IPS-20b (cell line): ENCODE results near the gene HOXA5.
A peak's percentile ranks its signal among the peaks of the same experiment; 100 is the strongest.

Experiments used
- H3K27ac ChIP-seq: one replicate; pipeline ENCODE4 v1.5.1; 2013; ENCODE audit warnings: low read length
- H3K27me3 ChIP-seq: 2 replicates; pipeline ENCODE4 v1.6.1; 2013; ENCODE audit warnings: mild to moderate bottlenecking, low read length, inconsistent platforms; ENCODE audit not compliant: insufficient read depth
- H3K36me3 ChIP-seq: 2 replicates; pipeline ENCODE4 v1.6.1; 2013; ENCODE audit warnings: low read depth, mild to moderate bottlenecking, inconsistent platforms, low read length, moderate library complexity; ENCODE audit not compliant: insufficient read depth
- H3K4me1 ChIP-seq: 2 replicates; pipeline ENCODE4 v1.6.1; 2013; ENCODE audit warnings: mild to moderate bottlenecking, control low read depth, inconsistent platforms, low read length, moderate library complexity; ENCODE audit not compliant: insufficient read depth
- H3K4me3 ChIP-seq: 2 replicates; pipeline ENCODE4 v1.5.1; 2013; ENCODE audit warnings: mild to moderate bottlenecking, low read length, inconsistent platforms
- H3K9ac ChIP-seq: 2 replicates; pipeline ENCODE4 v1.6.1; 2013; ENCODE audit warnings: low read depth, mild to moderate bottlenecking, inconsistent platforms, low read length, moderate library complexity
- H3K9me3 ChIP-seq: 2 replicates; pipeline ENCODE4 v1.6.1; 2013; ENCODE audit warnings: mild to moderate bottlenecking, low read depth, low read length, inconsistent platforms; ENCODE audit not compliant: insufficient read depth

HOXA5 gene

GRCh38 chr7:27107391-27108381, 35.8 kb downstream of the HOXA5 start:
- H3K27me3 ChIP-seq = peaks cover 100% of the 10 kb centered on the region
- no peak overlapping the region for H3K9ac ChIP-seq
- H3K27ac ChIP-seq = no peak overlapping the region

DNA sequence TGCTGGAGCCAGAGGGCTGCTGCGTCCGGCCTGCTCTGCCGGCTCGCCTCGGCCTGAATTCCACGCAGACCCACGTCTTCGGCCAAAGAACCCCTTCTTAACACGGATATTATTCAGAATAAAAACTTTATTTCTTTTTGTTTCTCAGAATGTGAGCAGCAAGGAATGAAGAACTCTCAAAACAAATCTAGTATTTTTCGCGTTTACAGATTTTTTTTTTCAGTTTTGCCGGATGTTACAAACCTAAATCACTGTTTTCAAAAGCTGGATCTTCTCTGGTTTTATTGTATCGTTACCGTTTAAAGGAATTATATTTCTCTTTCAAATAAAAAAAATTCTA, 36.6 kb downstream of the HOXA5 start:
- no peak overlapping the region for H3K9ac ChIP-seq
- no peaks in the 10 kb centered on the region for H3K36me3 ChIP-seq
- H3K27ac ChIP-seq = no peak overlapping the region
- H3K4me1 ChIP-seq = no peaks in the 10 kb centered on the region
- H3K9me3 ChIP-seq = peaks cover 15% of the 10 kb centered on the region; the same call in 1 of the 2 replicates
- peaks cover 100% of the 10 kb centered on the region for H3K27me3 ChIP-seq
- H3K4me3 ChIP-seq = no peak overlapping the region

More at GRCh38 chr7:27107391-27108381, 35.8 kb downstream of the HOXA5 start:
- Histone ChIP-seq H3K4me3 (no peak overlapping the region), H3K36me3 (no peaks in the 10 kb centered on the region), H3K4me1 (no peaks in the 10 kb centered on the region), H3K9me3 (peaks cover 15% of the 10 kb centered on the region; the same call in 1 of the 2 replicates)

DNA sequence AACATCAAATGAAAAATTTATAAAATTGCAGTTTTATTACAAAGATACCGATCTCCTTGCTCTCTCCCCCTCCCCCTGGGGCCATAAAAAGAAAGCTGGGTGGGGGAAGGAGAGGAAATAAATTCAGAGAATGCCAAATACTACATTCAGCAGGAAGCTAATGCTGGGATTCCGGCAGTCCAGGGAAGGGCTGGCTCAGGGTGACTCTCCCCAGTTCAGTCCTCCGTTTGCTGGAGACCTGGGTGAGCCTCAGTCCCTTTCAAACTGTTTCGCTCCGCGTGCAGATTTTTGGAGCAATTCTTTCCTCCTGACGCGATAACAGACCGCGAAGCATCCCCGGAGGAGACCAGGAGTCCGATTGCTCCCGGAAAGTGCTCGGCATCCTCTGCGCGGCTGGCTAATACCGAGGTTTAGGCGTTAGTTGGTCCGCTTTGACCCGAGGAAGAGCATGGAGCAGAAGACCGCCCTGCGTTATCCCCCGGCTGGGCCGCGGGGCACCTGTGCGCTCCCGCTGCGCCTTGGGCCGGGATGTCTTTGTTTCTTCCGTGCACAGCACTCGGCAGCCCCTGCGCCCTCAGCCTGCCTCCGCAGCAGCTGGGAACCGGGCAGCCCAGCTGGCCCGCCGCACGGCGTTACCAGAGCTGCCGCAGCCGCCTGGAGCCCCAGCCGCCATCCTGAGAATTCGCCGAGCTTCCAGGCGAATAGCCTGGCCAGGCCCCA, 37.1 kb downstream of the HOXA5 start:
- Histone ChIP-seq H3K27ac (no peak overlapping the region), H3K27me3 (peaks cover 100% of the 10 kb centered on the region), H3K9ac (no peak overlapping the region), H3K36me3 (no peaks in the 10 kb centered on the region), H3K9me3 (peaks cover 15% of the 10 kb centered on the region; the same call in 1 of the 2 replicates), H3K4me3 (no peak overlapping the region; the same call in 1 of the 2 replicates), H3K4me1 (peaks cover 3% of the 10 kb centered on the region)

DNA sequence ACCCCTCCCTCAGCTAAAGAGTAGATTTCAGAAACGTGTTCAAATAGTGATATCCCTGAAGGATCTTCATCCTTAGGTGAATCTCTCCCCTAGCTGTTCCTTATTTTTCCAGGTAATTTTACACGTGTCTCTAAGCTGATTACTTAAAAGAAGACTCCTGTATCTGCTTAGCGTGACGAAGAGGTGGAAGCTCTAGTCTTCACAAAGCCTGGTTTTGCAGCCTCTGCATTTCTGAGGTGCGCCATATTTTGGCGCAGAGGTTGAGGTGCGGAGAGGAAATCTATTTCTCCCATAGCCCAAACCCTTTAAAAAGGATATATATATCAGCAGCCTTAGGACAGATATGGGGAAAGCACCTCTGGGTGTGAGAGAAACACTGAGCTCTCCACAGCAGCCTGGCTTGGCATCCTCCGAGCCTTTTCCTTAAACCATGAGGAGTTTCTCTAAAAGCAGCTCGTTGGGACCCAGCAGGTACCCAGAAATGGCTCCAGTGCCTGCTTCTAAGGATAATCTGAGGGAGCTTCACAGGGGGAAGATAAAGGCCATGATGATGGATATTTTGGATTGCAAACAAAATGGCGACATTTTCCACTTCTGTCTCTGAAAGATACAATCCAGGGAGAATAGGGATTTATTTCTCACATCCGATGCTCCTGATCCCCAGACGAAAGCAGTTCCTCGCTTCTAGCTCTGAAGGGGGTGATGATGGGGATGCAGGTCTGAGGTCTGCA, 38.0 kb downstream of the HOXA5 start:
- Histone ChIP-seq H3K9me3 (peaks cover 15% of the 10 kb centered on the region; the same call in 1 of the 2 replicates), H3K9ac (no peak overlapping the region), H3K27ac (no peak overlapping the region), H3K27me3 (peaks cover 100% of the 10 kb centered on the region), H3K4me1 (peaks cover 10% of the 10 kb centered on the region), H3K4me3 (peak overlapping the region; percentile 1; the same call in 1 of the 2 replicates), H3K36me3 (no peaks in the 10 kb centered on the region)

DNA sequence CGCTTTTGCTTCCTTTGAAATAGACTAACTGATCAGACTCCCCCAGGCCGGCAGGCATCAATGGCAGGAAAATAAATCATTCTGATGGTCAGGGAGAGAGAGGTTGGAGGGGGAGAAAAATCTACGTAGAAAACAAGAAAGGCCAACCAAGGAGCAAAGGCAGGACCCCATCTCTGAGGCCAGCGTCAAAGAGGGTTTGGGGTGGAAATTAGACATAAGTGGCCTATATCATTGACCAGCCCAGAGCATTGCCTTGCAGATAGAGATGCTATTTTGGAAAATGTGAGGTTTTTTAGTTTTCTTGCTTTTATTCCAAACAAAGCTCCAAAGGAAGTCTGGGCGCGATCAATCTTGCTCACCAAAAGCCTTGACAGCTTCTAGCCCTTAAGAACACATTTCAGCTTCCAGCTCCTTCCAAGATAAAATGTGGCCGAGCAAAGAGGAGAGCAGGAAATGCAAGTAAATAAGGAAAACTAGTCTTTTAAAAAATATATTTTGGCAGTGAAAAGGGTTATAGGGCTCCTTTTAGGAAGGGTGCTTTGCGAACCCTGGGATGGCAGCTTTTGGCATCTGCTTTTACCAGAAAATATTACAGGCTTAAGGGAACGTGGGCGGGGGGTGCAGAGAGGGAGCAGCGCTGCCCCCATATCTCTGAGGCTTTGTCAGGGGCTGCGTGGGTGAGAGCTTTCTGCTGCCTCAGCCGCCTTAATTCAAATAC, 39.0 kb downstream of the HOXA5 start:
- no peak overlapping the region for H3K9ac ChIP-seq
- no peak overlapping the region for H3K27ac ChIP-seq
- no peak overlapping the region for H3K4me3 ChIP-seq
- peaks cover 100% of the 10 kb centered on the region for H3K27me3 ChIP-seq
- H3K36me3 ChIP-seq = no peaks in the 10 kb centered on the region
- H3K4me1 ChIP-seq = peaks cover 10% of the 10 kb centered on the region
- H3K9me3 ChIP-seq = peaks cover 10% of the 10 kb centered on the region; the same call in 1 of the 2 replicates

DNA sequence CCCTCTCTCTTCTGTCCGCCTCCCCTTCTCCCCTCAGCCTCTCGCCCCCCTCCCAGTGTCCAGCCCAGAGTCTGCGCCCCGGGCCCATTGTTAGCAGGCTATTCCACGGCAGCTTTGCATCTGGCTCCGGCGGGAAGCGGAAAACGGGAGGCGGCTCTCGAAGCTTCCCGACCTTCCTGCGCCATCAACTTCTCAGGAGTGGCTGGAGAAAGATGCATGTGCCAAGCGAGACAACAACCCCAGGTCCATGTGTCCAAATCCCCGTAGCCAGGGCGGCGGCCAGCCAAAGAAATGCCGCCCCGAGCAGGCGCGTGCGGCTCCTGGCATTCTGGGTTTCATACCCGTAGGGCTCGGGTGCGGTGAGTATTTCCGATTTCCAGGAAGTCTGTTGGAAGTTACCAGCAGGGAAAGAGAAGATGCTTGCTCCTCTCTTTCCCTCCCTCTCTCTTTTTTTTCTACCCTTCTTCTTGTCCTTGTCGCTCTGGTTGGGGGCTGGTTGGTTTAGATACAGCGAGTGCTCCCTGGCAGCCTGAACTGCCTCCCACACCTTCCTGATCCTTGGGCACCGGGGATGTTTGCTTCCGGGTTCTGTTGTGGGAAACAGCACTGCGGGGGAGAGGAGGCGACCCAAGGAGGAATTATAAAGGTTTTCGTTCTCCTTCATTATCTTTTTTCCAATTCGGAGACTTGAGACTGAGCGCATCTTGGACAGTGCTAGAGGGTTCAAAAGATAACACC, 39.8 kb downstream of the HOXA5 start:
- H3K9ac ChIP-seq = no peak overlapping the region
- H3K4me1 ChIP-seq = peaks cover 10% of the 10 kb centered on the region
- H3K4me3 ChIP-seq = no peak overlapping the region
- H3K9me3 ChIP-seq = peaks cover 4% of the 10 kb centered on the region; the same call in 1 of the 2 replicates
- H3K27me3 ChIP-seq = peaks cover 100% of the 10 kb centered on the region
- no peaks in the 10 kb centered on the region for H3K36me3 ChIP-seq
- no peak overlapping the region for H3K27ac ChIP-seq

DNA sequence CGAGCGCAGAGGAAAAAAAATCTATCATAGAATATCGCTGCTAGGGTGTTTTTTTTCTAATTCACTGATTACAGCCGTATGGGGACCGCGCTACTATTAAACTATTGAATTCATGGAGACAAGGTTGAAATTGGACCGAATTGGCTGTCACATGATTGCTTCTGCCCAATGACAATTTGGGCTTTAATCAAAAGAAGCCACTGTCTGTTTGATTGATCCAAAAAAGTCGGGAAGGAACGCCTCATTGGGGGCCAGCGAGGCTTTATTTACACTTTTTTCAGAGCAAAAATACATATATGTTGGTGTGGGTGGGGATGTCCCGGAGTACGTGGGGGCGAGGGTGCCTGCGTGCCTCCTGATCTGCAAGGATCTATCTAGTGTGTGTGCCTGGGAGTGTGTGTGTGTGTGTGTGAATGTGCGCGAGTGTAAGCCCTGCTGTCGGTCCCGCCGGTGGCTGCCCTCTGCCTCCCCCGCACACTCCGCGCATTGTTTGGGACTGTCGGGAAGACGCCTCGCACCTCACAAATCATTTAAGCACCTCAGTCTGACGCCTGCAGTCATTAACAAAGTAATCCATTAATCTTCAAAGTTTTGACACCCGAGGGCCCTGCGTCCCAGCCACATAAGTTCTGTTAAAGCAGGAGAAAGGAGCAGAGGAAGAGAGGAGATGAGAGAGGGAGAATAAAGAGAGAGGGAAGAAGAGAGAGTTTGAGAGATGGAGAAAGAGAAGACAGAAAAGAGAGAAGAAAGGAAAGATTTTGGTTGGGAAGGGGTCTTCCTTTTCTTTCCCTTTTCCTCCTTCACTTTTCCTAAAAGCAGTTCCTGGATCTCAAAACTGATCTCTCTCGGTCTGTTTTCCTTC, 40.7 kb downstream of the HOXA5 start, which contains the start of gene HOXA2:
TSS of gene HOXA2 (minus strand) at position 103 of the 862 bp plus-strand sequence. CDS start 183 bp downstream, outside the sequence.
- no peaks in the 10 kb centered on the region for H3K36me3 ChIP-seq
- H3K9me3 ChIP-seq = peaks cover 4% of the 10 kb centered on the region; the same call in 1 of the 2 replicates
- H3K27ac ChIP-seq = no peak within 1 kb of the TSS

DNA sequence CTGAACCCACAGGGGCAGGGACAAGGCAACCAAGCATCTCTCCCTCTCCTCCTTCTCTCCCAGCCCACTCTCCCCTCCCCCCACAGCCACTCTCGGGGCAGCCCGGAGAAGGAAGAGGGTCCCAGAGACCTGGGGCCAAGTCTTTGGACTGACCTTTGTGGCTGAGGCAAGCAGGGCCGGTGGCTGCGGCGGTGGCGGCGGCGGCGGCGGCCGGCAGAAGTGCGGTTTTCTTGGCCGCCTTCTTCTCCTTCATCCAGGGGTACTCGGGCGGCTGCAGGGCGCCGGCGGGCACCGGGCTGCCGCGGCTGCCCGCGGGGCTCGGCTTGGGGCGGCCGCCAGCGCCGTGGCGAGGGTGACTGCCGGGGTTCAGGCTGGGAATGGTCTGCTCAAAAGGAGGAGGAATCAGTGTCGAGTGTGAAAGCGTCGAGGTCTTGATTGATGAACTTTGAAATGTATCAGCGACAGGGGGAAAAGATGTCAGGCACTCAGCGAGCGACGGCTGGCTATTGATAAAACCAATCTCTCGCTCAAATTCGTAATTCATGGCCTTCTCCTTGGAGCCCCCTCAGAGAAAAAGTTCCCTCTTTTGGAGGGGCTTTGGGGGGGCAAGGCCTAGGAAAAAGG, 41.4 kb downstream of the HOXA5 start:
- H3K36me3 ChIP-seq = no peaks in the 10 kb centered on the region
- peak overlapping the region; percentile 43; the same call in 1 of the 2 replicates for H3K4me3 ChIP-seq
- no peak overlapping the region for H3K27ac ChIP-seq
- peaks cover 100% of the 10 kb centered on the region for H3K27me3 ChIP-seq
- H3K4me1 ChIP-seq = peaks cover 15% of the 10 kb centered on the region
- no peak overlapping the region for H3K9ac ChIP-seq
- peaks cover 4% of the 10 kb centered on the region; the same call in 1 of the 2 replicates for H3K9me3 ChIP-seq

More for the DNA sequence above, 40.7 kb downstream of the HOXA5 start, which contains the start of gene HOXA2:
- peak within 1 kb of the TSS; percentile 43; the same call in 1 of the 2 replicates for H3K4me3 ChIP-seq
- peaks cover 100% of the 10 kb centered on the region for H3K27me3 ChIP-seq
- H3K4me1 ChIP-seq = peaks cover 10% of the 10 kb centered on the region
- no peak within 1 kb of the TSS for H3K9ac ChIP-seq

DNA sequence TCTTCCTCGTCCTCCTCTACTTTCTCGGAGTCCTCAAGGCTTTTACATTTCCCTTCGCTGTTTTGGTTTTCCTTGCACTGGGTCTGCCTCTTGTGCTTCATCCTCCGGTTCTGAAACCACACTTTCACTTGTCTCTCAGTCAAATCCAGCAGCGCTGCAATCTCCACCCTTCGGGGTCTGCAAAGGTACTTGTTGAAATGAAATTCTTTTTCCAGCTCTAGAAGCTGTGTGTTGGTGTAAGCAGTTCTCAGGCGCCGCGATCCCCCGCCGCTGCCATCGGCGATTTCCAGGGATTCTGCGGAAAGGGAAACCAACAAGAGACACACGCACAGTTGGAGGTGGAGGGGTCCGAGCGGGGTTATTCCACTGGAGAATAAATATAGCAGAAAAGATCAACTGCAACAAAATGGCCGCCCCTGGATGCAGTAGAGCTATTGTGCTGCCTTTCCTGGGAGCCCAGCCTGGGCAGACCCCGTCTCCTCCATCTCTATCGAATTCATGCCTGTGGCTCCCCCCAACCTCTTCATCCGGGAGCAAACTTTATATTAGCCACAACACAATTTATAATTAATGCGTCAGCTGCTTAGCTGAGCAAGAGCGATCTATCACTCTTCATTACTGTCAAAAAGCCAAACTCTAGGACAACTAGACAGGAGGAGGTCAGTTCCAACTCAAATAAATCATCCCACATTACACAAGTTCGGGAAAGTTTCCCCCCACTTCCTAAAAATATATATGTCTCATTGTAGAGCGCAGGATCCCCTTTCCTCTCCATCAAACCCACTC, 42.1 kb downstream of the HOXA5 start:
- H3K4me1 ChIP-seq = peaks cover 15% of the 10 kb centered on the region
- H3K27ac ChIP-seq = no peak overlapping the region
- peaks cover 4% of the 10 kb centered on the region; the same call in 1 of the 2 replicates for H3K9me3 ChIP-seq
- H3K36me3 ChIP-seq = no peaks in the 10 kb centered on the region
- H3K9ac ChIP-seq = 0 out of 2 replicates have a peak overlapping the region, but pooled peaks have one; percentile 8
- H3K4me3 ChIP-seq = peak overlapping the region; percentile 43
- H3K27me3 ChIP-seq = peaks cover 100% of the 10 kb centered on the region
